Adipocyte (in vitro differentiated cells): ENCODE measurements around the gene LMLN.

ENCODE experiments used
- DNase-seq: peaks from one replicate; pipeline ENCODE4 v3.0.0-alpha.2; 2015; ENCODE audit warnings: low read depth
- H3K27me3 ChIP-seq: replicated peaks from 2 replicates; pipeline ENCODE4 v1.7.0; 2013; ENCODE audit warnings: mild to moderate bottlenecking, low read length, moderate library complexity; ENCODE audit not compliant: control insufficient read depth, insufficient read depth
- H3K36me3 ChIP-seq: 2 replicates; pipeline ENCODE4 v1.7.0; 2013; ENCODE audit warnings: low read length, mild to moderate bottlenecking, moderate library complexity; ENCODE audit not compliant: control insufficient read depth, insufficient read depth, severe bottlenecking
- H3K4me1 ChIP-seq: 2 replicates; pipeline ENCODE4 v1.7.0; 2013; ENCODE audit warnings: mild to moderate bottlenecking, low read length, moderate library complexity; ENCODE audit not compliant: control insufficient read depth, insufficient read depth
- H3K4me3 ChIP-seq: 2 replicates; pipeline ENCODE4 v1.7.0; 2013; ENCODE audit warnings: mild to moderate bottlenecking, low read length, moderate library complexity
- H3K9ac ChIP-seq: 2 replicates; pipeline ENCODE4 v1.7.0; 2013; ENCODE audit warnings: mild to moderate bottlenecking, low read length, moderate library complexity
- H3K9me3 ChIP-seq: 2 replicates; pipeline ENCODE4 v1.7.0; 2013; ENCODE audit warnings: mild to moderate bottlenecking, low read length, moderate library complexity; ENCODE audit not compliant: control insufficient read depth

The LMLN gene

GRCh38 chr3:198088421-198088955 lies 128.5 kb downstream of the LMLN start:
- H3K27me3 ChIP-seq = peaks cover 71% of the 10 kb centered on the region
- no peak overlapping the region for H3K4me3 ChIP-seq
- H3K4me1 ChIP-seq = no peaks in the 10 kb centered on the region
- no peaks in the 10 kb centered on the region for H3K9me3 ChIP-seq
- no peaks in the 10 kb centered on the region for H3K36me3 ChIP-seq
- H3K9ac ChIP-seq = no peak overlapping the region
- DNase-seq = no peak

GRCh38 chr3:198090795-198091332 lies 130.8 kb downstream of the LMLN start:
- Histone ChIP-seq H3K27me3 (peaks cover 72% of the 10 kb centered on the region), H3K4me1 (no peaks in the 10 kb centered on the region), H3K9me3 (no peaks in the 10 kb centered on the region), H3K4me3 (no peak overlapping the region), H3K9ac (no peak overlapping the region), H3K36me3 (no peaks in the 10 kb centered on the region)
- no peak for DNase-seq

GRCh38 chr3:198092276-198092675 lies 132.3 kb downstream of the LMLN start:
- no peak for DNase-seq

GRCh38 chr3:198093112-198093679 lies 133.2 kb downstream of the LMLN start:
- Histone ChIP-seq H3K4me1 (no peaks in the 10 kb centered on the region), H3K36me3 (no peaks in the 10 kb centered on the region), H3K9me3 (no peaks in the 10 kb centered on the region), H3K4me3 (no peak overlapping the region), H3K27me3 (peaks cover 49% of the 10 kb centered on the region), H3K9ac (no peak overlapping the region)
- no peak for DNase-seq

More at GRCh38 chr3:198092276-198092675, 132.3 kb downstream of the LMLN start:
- H3K9ac ChIP-seq = no peak overlapping the region
- H3K36me3 ChIP-seq = no peaks in the 10 kb centered on the region
- H3K4me1 ChIP-seq = no peaks in the 10 kb centered on the region
- no peak overlapping the region for H3K4me3 ChIP-seq
- peaks cover 58% of the 10 kb centered on the region for H3K27me3 ChIP-seq
- H3K9me3 ChIP-seq = no peaks in the 10 kb centered on the region
